HG03439 (cell line): Measurements from ENCODE around the gene ZNF628.

ENCODE experiments used
- ATAC-seq: cut with Tn5 transposase; IDR thresholded peaks from one replicate; pipeline ENCODE4 v1.9.1; 2021; ENCODE audit warnings: mild to moderate bottlenecking, moderate library complexity; ENCODE audit not compliant: unreplicated experiment

Gene ZNF628

DNA sequence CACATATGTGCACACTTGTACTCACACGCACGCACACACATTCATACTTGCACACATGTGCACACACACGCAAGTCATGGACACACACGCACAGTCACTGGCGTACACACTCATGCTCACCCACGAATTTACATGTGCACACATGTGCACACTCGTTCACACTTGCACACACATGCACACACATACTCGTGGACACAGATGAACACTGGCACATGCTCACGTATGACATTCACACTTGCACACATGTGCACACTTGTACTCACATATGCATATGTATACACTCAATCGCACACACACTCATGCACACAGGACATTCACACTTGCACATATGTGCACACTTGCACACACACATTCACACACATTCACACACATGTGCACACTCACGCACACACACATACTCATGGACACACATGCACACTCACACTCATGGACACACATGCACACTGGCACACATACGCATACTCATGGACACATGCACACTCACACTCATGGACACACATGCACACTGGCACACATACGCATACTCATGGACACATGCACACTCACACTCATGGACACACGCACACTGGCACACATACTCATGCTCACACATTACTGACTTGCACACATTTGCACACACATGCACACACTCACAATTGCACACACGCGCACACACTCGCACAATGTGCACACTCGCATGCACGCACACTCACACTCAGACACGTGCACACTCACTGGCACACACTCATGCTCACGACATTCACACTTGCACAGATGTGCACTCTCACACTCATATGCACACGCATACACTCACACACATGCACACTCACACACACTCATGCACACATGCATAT lies 51.0 kb downstream of the ZNF628 start:
- no peak for ATAC-seq

GRCh38 chr19:55528030-55528803 lies 51.8 kb downstream of the ZNF628 start:
- ATAC-seq: no peak

DNA sequence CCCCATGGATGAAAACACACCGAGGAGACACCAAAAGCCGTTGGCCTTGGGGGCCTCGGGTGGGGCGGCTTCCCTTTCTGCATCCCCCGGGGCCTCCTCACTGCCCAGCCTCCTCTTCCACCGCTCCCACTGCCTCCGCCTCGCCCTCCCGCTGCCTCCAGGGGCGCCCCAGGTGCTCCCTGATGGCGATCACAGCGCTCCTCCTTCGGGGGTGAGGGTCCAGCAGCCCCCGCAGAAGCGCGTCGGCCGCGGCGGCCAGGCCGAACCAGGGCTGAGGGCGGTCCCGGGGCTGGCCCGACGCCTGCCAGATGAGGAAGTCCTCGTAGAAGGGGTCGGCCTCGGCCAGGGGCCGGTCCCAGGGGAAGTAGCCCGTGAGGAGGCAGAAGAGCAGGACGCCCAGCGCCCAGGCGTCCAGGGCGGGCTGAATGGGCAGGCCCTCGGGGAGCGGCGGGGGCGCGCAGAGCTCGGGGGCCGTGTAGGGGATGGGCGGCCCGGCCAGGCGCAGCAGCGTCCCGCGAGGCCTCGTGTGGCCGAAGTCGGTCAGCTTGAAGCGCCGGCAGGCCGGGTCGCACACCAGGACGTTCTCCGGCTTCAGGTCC lies 53.3 kb downstream of the ZNF628 start:
- no peak for ATAC-seq

GRCh38 chr19:55530996-55531395 lies 54.6 kb downstream of the ZNF628 start:
- no peak for ATAC-seq
